Breast epithelium (tissue), 3 donors: Measurements from ENCODE around the gene XYLT1.

Experiments used
- POLR2A ChIP-seq: fragments of 450-650 bp; IDR thresholded peaks from one replicate; pipeline ENCODE4 v1.6.1; 2016; ENCODE audit warnings: antibody characterized with exemption, mild to moderate bottlenecking, moderate library complexity
- TF ChIP-seq, protein P1 (sequence below), 3 donors: fragments of 450-650 bp; IDR thresholded peaks; one replicate each; pipeline ENCODE4 v1.5.1; 2016 to 2017; ENCODE audit warnings: antibody characterized with exemption in 3 of 3, mild to moderate bottlenecking in 3 of 3, moderate library complexity in 3 of 3

DNA sequence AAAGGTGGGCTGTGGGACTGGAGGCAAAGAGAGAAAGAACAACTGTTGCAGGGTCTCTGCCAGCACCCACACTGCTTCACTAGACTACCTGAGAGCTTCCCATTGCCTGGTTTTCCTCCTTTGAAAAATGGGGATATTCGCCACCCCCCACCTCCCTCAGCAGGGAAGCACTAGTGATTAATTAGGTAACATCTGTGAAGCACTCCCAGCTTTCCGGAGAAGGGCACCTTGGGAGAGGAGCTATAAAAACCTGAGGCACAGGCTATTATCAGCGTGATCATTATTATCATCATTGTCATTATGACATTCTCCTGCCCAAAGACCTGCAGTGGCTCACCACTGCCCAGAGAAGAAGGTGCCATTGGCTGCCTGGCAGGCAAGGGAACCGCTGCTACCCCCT lies 83.5 kb downstream of the XYLT1 start:
- TF ChIP-seq, protein P1, sequence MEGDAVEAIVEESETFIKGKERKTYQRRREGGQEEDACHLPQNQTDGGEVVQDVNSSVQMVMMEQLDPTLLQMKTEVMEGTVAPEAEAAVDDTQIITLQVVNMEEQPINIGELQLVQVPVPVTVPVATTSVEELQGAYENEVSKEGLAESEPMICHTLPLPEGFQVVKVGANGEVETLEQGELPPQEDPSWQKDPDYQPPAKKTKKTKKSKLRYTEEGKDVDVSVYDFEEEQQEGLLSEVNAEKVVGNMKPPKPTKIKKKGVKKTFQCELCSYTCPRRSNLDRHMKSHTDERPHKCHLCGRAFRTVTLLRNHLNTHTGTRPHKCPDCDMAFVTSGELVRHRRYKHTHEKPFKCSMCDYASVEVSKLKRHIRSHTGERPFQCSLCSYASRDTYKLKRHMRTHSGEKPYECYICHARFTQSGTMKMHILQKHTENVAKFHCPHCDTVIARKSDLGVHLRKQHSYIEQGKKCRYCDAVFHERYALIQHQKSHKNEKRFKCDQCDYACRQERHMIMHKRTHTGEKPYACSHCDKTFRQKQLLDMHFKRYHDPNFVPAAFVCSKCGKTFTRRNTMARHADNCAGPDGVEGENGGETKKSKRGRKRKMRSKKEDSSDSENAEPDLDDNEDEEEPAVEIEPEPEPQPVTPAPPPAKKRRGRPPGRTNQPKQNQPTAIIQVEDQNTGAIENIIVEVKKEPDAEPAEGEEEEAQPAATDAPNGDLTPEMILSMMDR (IDR thresholded peaks at IDR 0.05), result no peak
- TF ChIP-seq POLR2A, result no peak
